ENCODE data around the gene SYTL2. TPM values are rescaled to one million over a fixed set of nuclear protein-coding genes. Genes with fewer than 3 reads are reported as not detected.
A peak's percentile ranks its signal among the peaks of the same experiment; 100 is the strongest.

The SYTL2 gene
- total and polyA plus RNA-seq, 2 experiments from 2014 or later = 8.9 to 66.6 TPM

GRCh38 chr11:85801527-85801926 is 9.4 kb downstream of the SYTL2 start:
- DNase-seq (ENCODE audit: low spot score) = no peak

DNA sequence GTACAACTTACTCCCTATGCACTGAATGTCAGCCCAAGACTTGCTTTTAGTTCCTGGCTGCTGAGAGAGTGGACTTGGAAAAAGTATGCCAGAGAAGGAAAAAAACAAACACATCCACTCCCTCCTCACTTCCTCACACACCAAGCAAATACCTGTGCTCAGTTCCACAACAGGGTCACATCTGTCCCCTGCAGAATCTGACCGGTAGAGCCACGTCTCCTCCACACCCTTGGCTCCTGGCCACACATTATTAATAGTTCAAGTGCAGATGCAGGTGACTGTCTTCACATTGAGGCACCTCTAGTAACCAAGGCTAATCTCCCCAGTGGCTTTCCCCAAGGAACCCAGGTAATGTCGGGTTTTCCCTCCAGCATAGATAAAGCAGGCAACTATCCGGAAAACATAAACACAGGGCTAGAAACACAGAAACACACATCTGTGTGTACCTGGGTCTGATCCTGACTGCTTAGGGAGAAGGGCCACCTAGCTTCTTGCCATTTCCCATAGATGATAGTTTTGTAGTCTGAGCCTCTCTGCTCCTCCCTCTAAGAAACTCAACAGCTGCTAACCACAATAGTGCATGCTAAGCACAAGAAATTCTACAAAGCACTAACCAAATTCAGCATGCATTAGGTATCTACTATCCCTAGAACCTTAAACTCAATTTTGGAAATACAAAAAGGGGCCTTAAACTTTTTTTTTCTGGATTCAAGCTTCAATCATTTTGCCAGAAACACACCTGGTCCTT is 10.2 kb downstream of the SYTL2 start:
- Histone ChIP-seq H3K27me3 (no peaks in the 10 kb centered on the region), H3K36me3 (replicated peaks; ENCODE audit: insufficient read depth, low read depth) (no peaks in the 10 kb centered on the region), H3K79me2 (peaks cover 6% of the 10 kb centered on the region), H3K4me2 (no peak overlapping the region), H3K4me3 (no peak overlapping the region), H3K9me2 (replicated peaks; ENCODE audit: insufficient read depth) (no peaks in the 10 kb centered on the region), H3K9me3 (ENCODE audit: low read depth) (no peaks in the 10 kb centered on the region), H4K20me1 (ENCODE audit: insufficient read depth, poor library complexity, severe bottlenecking) (no peaks in the 10 kb centered on the region), H3K27ac (peak overlapping the region; percentile 85), H3K4me1 (ENCODE audit: insufficient read depth) (peaks cover 12% of the 10 kb centered on the region), H2AFZ (no peak overlapping the region)
- WGBS (ENCODE audit: low lambda C conversion rate, missing lambda C conversion rate) = 90% methylated on average over 4 of the region's 4 CpGs
- no peak for TF ChIP-seq EZH2 (IDR thresholded peaks at IDR 0.05; ENCODE audit: borderline replicate concordance)
- no peak for TF ChIP-seq EZH2phosphoT487 (IDR thresholded peaks at IDR 0.05; ENCODE audit: low read depth, severe bottlenecking, unreplicated experiment)
- TF ChIP-seq, protein P1, sequence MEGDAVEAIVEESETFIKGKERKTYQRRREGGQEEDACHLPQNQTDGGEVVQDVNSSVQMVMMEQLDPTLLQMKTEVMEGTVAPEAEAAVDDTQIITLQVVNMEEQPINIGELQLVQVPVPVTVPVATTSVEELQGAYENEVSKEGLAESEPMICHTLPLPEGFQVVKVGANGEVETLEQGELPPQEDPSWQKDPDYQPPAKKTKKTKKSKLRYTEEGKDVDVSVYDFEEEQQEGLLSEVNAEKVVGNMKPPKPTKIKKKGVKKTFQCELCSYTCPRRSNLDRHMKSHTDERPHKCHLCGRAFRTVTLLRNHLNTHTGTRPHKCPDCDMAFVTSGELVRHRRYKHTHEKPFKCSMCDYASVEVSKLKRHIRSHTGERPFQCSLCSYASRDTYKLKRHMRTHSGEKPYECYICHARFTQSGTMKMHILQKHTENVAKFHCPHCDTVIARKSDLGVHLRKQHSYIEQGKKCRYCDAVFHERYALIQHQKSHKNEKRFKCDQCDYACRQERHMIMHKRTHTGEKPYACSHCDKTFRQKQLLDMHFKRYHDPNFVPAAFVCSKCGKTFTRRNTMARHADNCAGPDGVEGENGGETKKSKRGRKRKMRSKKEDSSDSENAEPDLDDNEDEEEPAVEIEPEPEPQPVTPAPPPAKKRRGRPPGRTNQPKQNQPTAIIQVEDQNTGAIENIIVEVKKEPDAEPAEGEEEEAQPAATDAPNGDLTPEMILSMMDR (IDR thresholded peaks at IDR 0.05; ENCODE audit: poor library complexity) = no peak
- DNase-seq (ENCODE audit: low spot score) = no peak

More at GRCh38 chr11:85801527-85801926, 9.4 kb downstream of the SYTL2 start:
- no peaks in the 10 kb centered on the region for H3K27me3 ChIP-seq
- H2AFZ ChIP-seq = no peak overlapping the region
- 97% methylated on average over 7 of the region's 7 CpGs for WGBS (ENCODE audit: low lambda C conversion rate, missing lambda C conversion rate)
- H4K20me1 ChIP-seq (ENCODE audit: insufficient read depth, poor library complexity, severe bottlenecking) = no peaks in the 10 kb centered on the region
- no peaks in the 10 kb centered on the region for H3K36me3 ChIP-seq (replicated peaks; ENCODE audit: insufficient read depth, low read depth)
- TF ChIP-seq EZH2 (IDR thresholded peaks at IDR 0.05; ENCODE audit: borderline replicate concordance) (no peak), EZH2phosphoT487 (IDR thresholded peaks at IDR 0.05; ENCODE audit: low read depth, severe bottlenecking, unreplicated experiment) (no peak)
- TF ChIP-seq, protein P1 (IDR thresholded peaks at IDR 0.05; ENCODE audit: poor library complexity) = no peak
- H3K4me2 ChIP-seq = no peak overlapping the region
- no peaks in the 10 kb centered on the region for H3K9me2 ChIP-seq (replicated peaks; ENCODE audit: insufficient read depth)
- no peak overlapping the region for H3K27ac ChIP-seq
- peaks cover 12% of the 10 kb centered on the region for H3K79me2 ChIP-seq
- no peak overlapping the region for H3K4me3 ChIP-seq
- H3K9me3 ChIP-seq (ENCODE audit: low read depth) = no peaks in the 10 kb centered on the region
- peaks cover 12% of the 10 kb centered on the region for H3K4me1 ChIP-seq (ENCODE audit: insufficient read depth)

GRCh38 chr11:85799142-85799541 is 11.8 kb downstream of the SYTL2 start:
- DNase-seq (ENCODE audit: low spot score) = no peak
- Histone ChIP-seq H3K36me3 (replicated peaks; ENCODE audit: insufficient read depth, low read depth) (no peaks in the 10 kb centered on the region), H3K27ac (peak overlapping the region; percentile 85), H3K4me2 (no peak overlapping the region), H2AFZ (no peak overlapping the region), H3K79me2 (peaks cover 6% of the 10 kb centered on the region), H3K27me3 (no peaks in the 10 kb centered on the region), H4K20me1 (ENCODE audit: insufficient read depth, poor library complexity, severe bottlenecking) (no peaks in the 10 kb centered on the region), H3K4me1 (ENCODE audit: insufficient read depth) (peaks cover 20% of the 10 kb centered on the region), H3K9me3 (ENCODE audit: low read depth) (no peaks in the 10 kb centered on the region), H3K4me3 (no peak overlapping the region), H3K9me2 (replicated peaks; ENCODE audit: insufficient read depth) (no peaks in the 10 kb centered on the region)
- WGBS (ENCODE audit: low lambda C conversion rate, missing lambda C conversion rate) = 40% methylated on average over 2 of the region's 2 CpGs
- TF ChIP-seq EZH2 (IDR thresholded peaks at IDR 0.05; ENCODE audit: borderline replicate concordance) = no peak
- TF ChIP-seq, protein P1 (IDR thresholded peaks at IDR 0.05; ENCODE audit: poor library complexity) = no peak
- no peak for TF ChIP-seq EZH2phosphoT487 (IDR thresholded peaks at IDR 0.05; ENCODE audit: low read depth, severe bottlenecking, unreplicated experiment)
